Ovary (tissue), 3 donors: Measurements from ENCODE around the gene GSK3B.

Experiments used
- EP300 ChIP-seq: sonication (generic); formaldehyde crosslinking; IDR thresholded peaks from one replicate; pipeline ENCODE4 v1.6.1; 2017; ENCODE audit warnings: antibody characterized with exemption
- POLR2A ChIP-seq: fragments of 450-650 bp; IDR thresholded peaks from one replicate; pipeline ENCODE4 v1.6.1; 2017; ENCODE audit warnings: antibody characterized with exemption, mild to moderate bottlenecking, moderate library complexity
- TF ChIP-seq, protein P1 (sequence below), 3 donors: fragments of 450-650 bp in 2 of 3; fragments of 200-600 bp in 1 of 3; IDR thresholded peaks; one replicate each; pipeline versions ENCODE4 v1.5.1 to v1.8.0; 2016 to 2022; ENCODE audit warnings: antibody characterized with exemption in 3 of 3, mild to moderate bottlenecking in 1 of 3
- donor health status: DM: no; HTN: no; CAD: no.

DNA sequence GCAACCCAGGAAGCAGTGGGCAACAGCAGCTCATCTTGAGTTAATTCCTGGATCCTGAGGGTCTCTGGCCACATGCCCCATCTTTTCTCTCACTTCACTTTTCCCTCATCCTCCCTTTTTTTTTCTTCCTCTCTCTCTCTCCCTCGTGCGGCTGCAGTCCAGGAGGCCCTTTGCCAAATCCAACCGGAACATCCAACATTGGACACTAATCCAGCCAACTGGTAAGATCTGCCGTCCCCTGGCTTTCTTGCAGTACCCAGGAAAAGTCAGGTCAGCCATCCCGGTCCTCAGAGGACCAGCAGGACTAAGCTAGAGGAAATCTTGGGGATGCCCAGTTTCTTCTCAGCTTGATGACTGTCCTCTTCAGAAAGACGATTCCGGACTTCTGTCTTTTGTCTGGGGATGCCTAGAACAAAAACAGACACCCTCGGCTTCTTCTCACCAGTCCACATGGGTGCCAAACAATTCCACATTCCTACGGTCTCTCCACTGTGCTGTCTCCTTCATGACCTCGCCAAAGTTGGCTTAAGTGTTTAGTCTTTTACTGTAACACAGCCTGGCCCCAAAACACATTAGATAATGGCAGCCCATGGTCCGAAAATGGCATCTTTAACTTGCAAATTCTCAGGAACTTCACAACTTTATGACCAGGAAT lies 115.6 kb downstream of the GSK3B start:
- TF ChIP-seq, protein P1, sequence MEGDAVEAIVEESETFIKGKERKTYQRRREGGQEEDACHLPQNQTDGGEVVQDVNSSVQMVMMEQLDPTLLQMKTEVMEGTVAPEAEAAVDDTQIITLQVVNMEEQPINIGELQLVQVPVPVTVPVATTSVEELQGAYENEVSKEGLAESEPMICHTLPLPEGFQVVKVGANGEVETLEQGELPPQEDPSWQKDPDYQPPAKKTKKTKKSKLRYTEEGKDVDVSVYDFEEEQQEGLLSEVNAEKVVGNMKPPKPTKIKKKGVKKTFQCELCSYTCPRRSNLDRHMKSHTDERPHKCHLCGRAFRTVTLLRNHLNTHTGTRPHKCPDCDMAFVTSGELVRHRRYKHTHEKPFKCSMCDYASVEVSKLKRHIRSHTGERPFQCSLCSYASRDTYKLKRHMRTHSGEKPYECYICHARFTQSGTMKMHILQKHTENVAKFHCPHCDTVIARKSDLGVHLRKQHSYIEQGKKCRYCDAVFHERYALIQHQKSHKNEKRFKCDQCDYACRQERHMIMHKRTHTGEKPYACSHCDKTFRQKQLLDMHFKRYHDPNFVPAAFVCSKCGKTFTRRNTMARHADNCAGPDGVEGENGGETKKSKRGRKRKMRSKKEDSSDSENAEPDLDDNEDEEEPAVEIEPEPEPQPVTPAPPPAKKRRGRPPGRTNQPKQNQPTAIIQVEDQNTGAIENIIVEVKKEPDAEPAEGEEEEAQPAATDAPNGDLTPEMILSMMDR (IDR thresholded peaks at IDR 0.05), result no peak
- TF ChIP-seq EP300 (no peak), POLR2A (no peak)
